K562 (cell line): ENCODE data around the gene USP19. TPM values are rescaled to one million over a fixed set of nuclear protein-coding genes. Genes with fewer than 3 reads are reported as not detected.

Experiments used
- ATAC-seq: fragments of 200-7000 bp; cut with Tn5 transposase; 3 replicates; pipeline ENCODE4 v1.9.1; 2020; ENCODE audit warnings: moderate library complexity
- BruUV-seq: library from RNA; stranded (reverse); fragments of 400-500 nt; replicated peaks from 2 replicates; lab custom pipeline; 2021; lab: Mats Ljungman, UMichigan
- CTCF ChIA-PET: fragments of 300-600 bp; formaldehyde crosslinking; extraction: SDS; loops from one replicate; lab custom pipeline; 2021; ENCODE audit warnings: low intra/inter-chr PET ratio; lab: Yijun Ruan, JAX
- POLR2A ChIA-PET: fragments of 300-600, 350-650 bp; sonication (Branson Sonifier 250); formaldehyde crosslinking; extraction: SDS; loops from one replicate; lab custom pipeline; 2021; ENCODE audit warnings: antibody characterized with exemption, inconsistent platforms; lab: Yijun Ruan, JAX
- DNase-seq, 4 experiments: peaks; one replicate each; pipeline versions ENCODE4 v3.0.0 to v3.0.0-alpha.2; 2011 to 2018; ENCODE audit warnings: low spot score in 3 of 4, mixed read lengths in 3 of 4; ENCODE audit errors: extremely low read depth in 1 of 4
- FAIRE-seq: peaks from 2 replicates; lab custom pipeline; 2011; peaks lifted over from hg19 to GRCh38; lab: Jason Lieb, UNC
- H2AFZ ChIP-seq: 2 replicates; pipeline ENCODE4 v1.6.0; 2011; ENCODE audit warnings: low read depth, low read length, control low read depth, inconsistent platforms
- H3K27ac ChIP-seq: fragments of 200-600 bp; 3 replicates; pipeline ENCODE4 v1.8.0; 2011; ENCODE audit warnings: low read depth, mild to moderate bottlenecking, control low read depth, inconsistent platforms, low read length, moderate library complexity, mixed read lengths; ENCODE audit errors: extremely low read depth
- H3K27me3 ChIP-seq, 2 experiments: fragments of 300-600 bp in 1 of 2; 2 replicates in 1 of 2; 3 replicates in 1 of 2; pipeline versions ENCODE4 v1.6.0 to v1.8.0; 2011; ENCODE audit warnings: inconsistent platforms in 2 of 2, low read length in 2 of 2, mild to moderate bottlenecking in 1 of 2, mixed read lengths in 1 of 2, moderate library complexity in 1 of 2; ENCODE audit not compliant: control insufficient read depth in 2 of 2, insufficient read depth in 2 of 2
- H3K36me3 ChIP-seq: fragments of 300-600 bp; 3 replicates; pipeline ENCODE4 v1.8.0; 2011; ENCODE audit warnings: mild to moderate bottlenecking, low read length, inconsistent platforms; ENCODE audit not compliant: control insufficient read depth, insufficient read depth
- H3K4me1 ChIP-seq, 2 experiments: fragments of 200-600 bp in 1 of 2; replicated peaks in 1 of 2; 2 replicates in 1 of 2; 3 replicates in 1 of 2; pipeline versions ENCODE4 v1.5.1 to v1.8.0; 2011; ENCODE audit warnings: inconsistent platforms in 2 of 2, low read length in 2 of 2, mild to moderate bottlenecking in 1 of 2, mixed read lengths in 1 of 2, moderate library complexity in 1 of 2; ENCODE audit not compliant: control insufficient read depth in 2 of 2, insufficient read depth in 2 of 2
- H3K4me2 ChIP-seq: 2 replicates; pipeline ENCODE4 v1.6.1; 2011; ENCODE audit warnings: low read length, control low read depth, inconsistent platforms, mixed read lengths; ENCODE audit not compliant: insufficient read depth
- H3K4me3 ChIP-seq: fragments of 200-600 bp; sonication (generic), shearing (Covaris generic); 2 replicates; pipeline ENCODE4 v1.5.1; 2016; ENCODE audit warnings: control low read depth, inconsistent platforms
- H3K79me2 ChIP-seq: fragments of 200-600 bp; 3 replicates; pipeline ENCODE4 v1.8.0; 2011; ENCODE audit warnings: low read length, inconsistent platforms; ENCODE audit not compliant: control insufficient read depth, insufficient read depth
- H3K9ac ChIP-seq, 2 experiments: 2 replicates each; pipeline versions ENCODE4 v1.6.0 to v1.6.1; 2011; ENCODE audit warnings: low read depth in 2 of 2, low read length in 2 of 2, control low read depth in 1 of 2, inconsistent platforms in 1 of 2, mild to moderate bottlenecking in 1 of 2, mixed read lengths in 1 of 2; ENCODE audit not compliant: insufficient read depth in 1 of 2
- H3K9me1 ChIP-seq: one replicate; pipeline ENCODE4 v1.6.0; 2011; ENCODE audit warnings: inconsistent platforms, mild to moderate bottlenecking, low read length, moderate library complexity; ENCODE audit not compliant: control insufficient read depth, insufficient read depth
- H3K9me3 ChIP-seq: replicated peaks from 2 replicates; pipeline ENCODE4 v1.5.1; 2011; ENCODE audit warnings: low read depth, low read length, inconsistent platforms; ENCODE audit not compliant: control insufficient read depth, insufficient read depth
- H4K20me1 ChIP-seq: replicated peaks from 2 replicates; pipeline ENCODE4 v1.6.1; 2011; ENCODE audit warnings: low read length, inconsistent platforms, mixed read lengths; ENCODE audit not compliant: control insufficient read depth, insufficient read depth
- BRCA1 ChIP-seq, 2 experiments: fragments of 450-650 bp in 1 of 2; sonication (generic) in 1 of 2; formaldehyde crosslinking in 1 of 2; IDR thresholded peaks; 2 replicates each; pipeline versions ENCODE4 v1.5.0 to v1.6.1; 2017 to 2020; ENCODE audit warnings: mild to moderate bottlenecking in 1 of 2, missing genetic modification reagents in 1 of 2
- BRF2 ChIP-seq: IDR thresholded peaks from 3 replicates; pipeline ENCODE4 v1.6.1; 2011; ENCODE audit warnings: borderline replicate concordance, mild to moderate bottlenecking; ENCODE audit not compliant: insufficient read length, insufficient read depth
- C11orf30 ChIP-seq: fragments of 450-650 bp; IDR thresholded peaks from 2 replicates; pipeline ENCODE4 v1.6.1; 2016; ENCODE audit warnings: low read depth, mild to moderate bottlenecking
- GABPA ChIP-seq: fragments of 200-800 bp; sonication (Bioruptor generic); conservative IDR thresholded peaks from 2 replicates; pipeline ENCODE4 v1.6.1; 2016; ENCODE audit warnings: low read depth, missing genetic modification characterization, missing compliant biosample characterization
- KAT2B ChIP-seq: IDR thresholded peaks from one replicate; pipeline ENCODE4 v1.6.1; 2012; ENCODE audit warnings: low read depth, mild to moderate bottlenecking, control low read depth, inconsistent platforms, low read length, moderate library complexity
- MAZ ChIP-seq, 2 experiments: fragments of 450-650 bp in 1 of 2; sonication (generic) in 1 of 2; formaldehyde crosslinking; IDR thresholded peaks in 1 of 2; conservative IDR thresholded peaks in 1 of 2; 2 replicates each; pipeline versions ENCODE4 v1.4.0 to v1.5.0; 2020; ENCODE audit warnings: mild to moderate bottlenecking in 1 of 2, missing genetic modification reagents in 1 of 2
- NCOA4 ChIP-seq: fragments of 450-650 bp; IDR thresholded peaks from 2 replicates; pipeline ENCODE4 v1.6.1; 2018; ENCODE audit warnings: mild to moderate bottlenecking; ENCODE audit not compliant: partially characterized antibody
- NCOA6 ChIP-seq: fragments of 450-650 bp; IDR thresholded peaks from 2 replicates; pipeline ENCODE4 v1.6.1; 2017; ENCODE audit warnings: mild to moderate bottlenecking
- POU5F1 ChIP-seq: fragments of 150-350 bp; IDR thresholded peaks from 2 replicates; pipeline ENCODE4 v1.6.1; 2014; ENCODE audit warnings: borderline replicate concordance, low read length, low read depth, mild to moderate bottlenecking; ENCODE audit not compliant: partially characterized antibody
- PREB ChIP-seq: sonication (generic); formaldehyde crosslinking; IDR thresholded peaks from 2 replicates; pipeline ENCODE4 v1.8.1; 2023; ENCODE audit warnings: mild to moderate bottlenecking, missing genetic modification reagents
- RBM25 ChIP-seq: fragments of 200-400 bp; formaldehyde crosslinking; IDR thresholded peaks from 2 replicates; pipeline ENCODE4 v1.6.1; 2018; ENCODE audit warnings: low read length, low read depth, moderate library complexity; ENCODE audit not compliant: severe bottlenecking
- THAP7 ChIP-seq: fragments of 250-450 bp; sonication (Bioruptor Pico); IDR thresholded peaks from 2 replicates; pipeline ENCODE4 v1.5.0; 2021
- ZBTB17 ChIP-seq: fragments of 450-650 bp; formaldehyde crosslinking; IDR thresholded peaks from 2 replicates; pipeline ENCODE4 v1.4.0; 2020; ENCODE audit warnings: mild to moderate bottlenecking
- ZNF584 ChIP-seq: fragments of 200-800 bp; sonication (Bioruptor generic); IDR thresholded peaks from 2 replicates; pipeline ENCODE4 v1.6.1; 2016; ENCODE audit warnings: low read depth, mild to moderate bottlenecking, missing genetic modification characterization, missing compliant biosample characterization
- ZNF766 ChIP-seq: fragments of 200-800 bp; sonication (Bioruptor generic); conservative IDR thresholded peaks from 2 replicates; pipeline ENCODE4 v1.6.1; 2016; ENCODE audit warnings: missing genetic modification characterization, missing compliant biosample characterization
- WGBS: fragments of 100-300 bp; shearing (Covaris generic); methylation state at CpG from one replicate; pipeline ENCODE4 v1.1.6; 2016; ENCODE audit warnings: low coverage, mixed read lengths; ENCODE audit not compliant: insufficient coverage; ENCODE audit errors: missing lambda C conversion rate; 5-methylcytosine and 5-hydroxymethylcytosine counted together
- in situ Hi-C: fragments of 300-500 bp; cut with MboI; formaldehyde crosslinking; loops from 4 replicates; pipeline ENCODE4 v1.15.0; 2018; ENCODE audit warnings: inconsistent platforms, mixed read lengths
- intact Hi-C: fragments of 100-400 bp; cut with micrococcal nuclease; formaldehyde crosslinking; loops from 2 replicates; pipeline ENCODE4 v1.14.2; 2022
- polyA plus RNA-seq, 8 experiments: library from polyadenylated mRNA; depleted of rRNA in 4 of 8; stranded (reverse) in 5 of 8; unstranded in 3 of 8; fragments of >200 nt; fragmentation: Nextera tagmentation in 2 of 8; fragmentation: Illumina TruSeq in 1 of 8; extraction: Ambion mirVana in 2 of 8; extraction: Trizol in 1 of 8; gene quantifications; 2 replicates each; pipeline versions ENCODE4 v1.2.1 to v1.2.3, GENCODE V29; 2011 to 2014; ENCODE audit warnings: inconsistent platforms in 1 of 8, missing spikeins in 1 of 8
- total RNA-seq, 7 experiments: library from RNA; depleted of rRNA in 6 of 7; stranded (reverse); fragments of >200 nt in 6 of 7; fragmentation: Illumina TruSeq in 2 of 7; extraction: Trizol in 2 of 7; gene quantifications; 2 replicates each; pipeline versions ENCODE4 v1.2.1 to v1.2.3, GENCODE V29; 2011 to 2021; ENCODE audit warnings: low replicate concordance in 1 of 7

USP19 gene
- total and polyA plus RNA-seq, 9 of the 15 experiments (the other 6 are each of a cell fraction or from before 2014, with no cell fraction given), result 0.24 to 65.9 (median 36.9) TPM

GRCh38 chr3:49131576-49131975 lies 11.0 kb upstream of the USP19 start (continued):
- TF ChIP-seq NCOA6, result no peak
- no peak for TF ChIP-seq BRF2
- TF ChIP-seq ZBTB17, result no peak
- TF ChIP-seq ZNF766 (CRISPR knock-in tag), result no peak
- TF ChIP-seq PREB, result no peak
- no peak for TF ChIP-seq KAT2B
- no peak for TF ChIP-seq RBM25
- TF ChIP-seq GABPA, result no peak
- TF ChIP-seq, all 486 proteins: peak for 0

- intact Hi-C loops, result no loop called here
- H3K27me3 ChIP-seq, result no peaks in the 10 kb centered on the region
- peaks cover 2 to 32% of the 10 kb centered on the region in 2 experiments; a peak in 4 of 5 replicates for H3K4me1 ChIP-seq
- in situ Hi-C loops, result no loop called here
- no peak overlapping the region for H3K4me2 ChIP-seq
- TF ChIP-seq ZNF584 (CRISPR knock-in tag), result no peak
- TF ChIP-seq MAZ (CRISPR knock-in tag; conservative IDR thresholded peaks at IDR 0.05 in 1 of 2, IDR thresholded peaks at IDR 0.05 in 1 of 2), result no peak
- TF ChIP-seq POU5F1, result no peak
- no peak for TF ChIP-seq BRCA1 (IDR thresholded peaks at IDR 0.05)
- no peak for TF ChIP-seq BRCA1 (CRISPR knock-in tag; IDR thresholded peaks at IDR 0.05)
- TF ChIP-seq NCOA4, result no peak
- TF ChIP-seq THAP7 (CRISPR knock-in tag), result no peak
- no peak for TF ChIP-seq C11orf30
- FAIRE-seq (no peak), DNase-seq (no peak), ATAC-seq (no peak)
- H3K36me3 ChIP-seq, result no peaks in the 10 kb centered on the region
- H4K20me1 ChIP-seq, result no peaks in the 10 kb centered on the region
- ChIA-PET POLR2A (interaction anchor here (0.6 to 2.4 kb wide), 3 partner anchors 10 to 174 kb away, joined by 3 to 8 read pairs (median 3); partner anchors contain the start of gene USP19), CTCF (no interaction called here)
- H3K4me3 ChIP-seq, result no peak overlapping the region
- H3K9me1 ChIP-seq, result no peaks in the 10 kb centered on the region
- H3K9ac ChIP-seq, result no peak overlapping the region
- H2AFZ ChIP-seq, result no peak overlapping the region
- H3K9me3 ChIP-seq, result no peaks in the 10 kb centered on the region
- no TSS peak for BruUV-seq
- WGBS, result 81% methylated on average over 12 of the region's 12 CpGs
- H3K27ac ChIP-seq, result no peak overlapping the region
- H3K79me2 ChIP-seq, result no peaks in the 10 kb centered on the region; the same call in 2 of the 3 replicates
Measured at GRCh38 chr3:49131040-49131439, 10.4 kb upstream of the USP19 start.
